Lower leg skin (tissue), 4 donors: Measurements from ENCODE around the gene RFX5. TPM values are rescaled to one million over a fixed set of nuclear protein-coding genes. Genes with fewer than 3 reads are reported as not detected.
A peak's percentile ranks its signal among the peaks of the same experiment; 100 is the strongest.
"Not testable (repeated sequence)": the region's sequence is repeated elsewhere in the genome, so short reads cannot be mapped to it uniquely, and the experiment has no call there.

Experiments used
- DNase-seq, 2 donors: peaks; one replicate each; pipeline ENCODE4 v3.0.0-alpha.2; 2019; ENCODE audit warnings: low spot score in 2 of 2
- H3K4me3 ChIP-seq: fragments of 200-600 bp; sonication (generic); 2 replicates; pipeline ENCODE4 v1.5.1; 2017; ENCODE audit warnings: mild to moderate bottlenecking, low read depth; ENCODE audit not compliant: poor library complexity, severe bottlenecking
- CTCF ChIP-seq, 3 donors: fragments of 450-650 bp; IDR thresholded peaks; one replicate each; pipeline ENCODE4 v1.5.1; 2016; ENCODE audit warnings: antibody characterized with exemption in 3 of 3, mild to moderate bottlenecking in 3 of 3, moderate library complexity in 2 of 3
- POLR2A ChIP-seq, 2 donors: fragments of 450-650 bp; IDR thresholded peaks; one replicate each; pipeline ENCODE4 v1.6.1; 2016 to 2017; ENCODE audit warnings: antibody characterized with exemption in 2 of 2, mild to moderate bottlenecking in 1 of 2, moderate library complexity in 1 of 2
- WGBS, 2 donors: methylation state at CpG; one replicate each; pipeline ENCODE4 v1.1.5; 2018; 5-methylcytosine and 5-hydroxymethylcytosine counted together
- intact Hi-C: fragments of 100-400 bp; cut with DNase I; formaldehyde crosslinking; loops from one replicate; pipeline ENCODE4 v1.15.0; 2023; ENCODE audit warnings: low total_unique reads
- total RNA-seq, 4 donors: library from RNA; depleted of rRNA; stranded (reverse); fragments of >200 nt; gene quantifications; one replicate each; pipeline ENCODE4 v1.1.0, GENCODE V29; 2016

RFX5 gene
- 10 to 100 TPM; 13.2 to 23.2 (median 16.7) TPM for total RNA-seq

GRCh38 chr1:151346769-151347522 lies at the start of gene RFX5:
Gene RFX5 (minus strand): TSS chr1:151347252. CDS start chr1:151346320, 932 bp downstream.
- peak; percentile 96 to 98 for DNase-seq
- WGBS, 2 donors, result 1% methylated on average over 38 of the region's 38 CpGs
- H3K4me3 ChIP-seq, result peak within 1 kb of the TSS; percentile 51
- intact Hi-C loops, result no loop called here
- TF ChIP-seq CTCF (IDR thresholded peaks at IDR 0.05), result no peak
- TF ChIP-seq POLR2A (IDR thresholded peaks at IDR 0.05), result no peak

DNA sequence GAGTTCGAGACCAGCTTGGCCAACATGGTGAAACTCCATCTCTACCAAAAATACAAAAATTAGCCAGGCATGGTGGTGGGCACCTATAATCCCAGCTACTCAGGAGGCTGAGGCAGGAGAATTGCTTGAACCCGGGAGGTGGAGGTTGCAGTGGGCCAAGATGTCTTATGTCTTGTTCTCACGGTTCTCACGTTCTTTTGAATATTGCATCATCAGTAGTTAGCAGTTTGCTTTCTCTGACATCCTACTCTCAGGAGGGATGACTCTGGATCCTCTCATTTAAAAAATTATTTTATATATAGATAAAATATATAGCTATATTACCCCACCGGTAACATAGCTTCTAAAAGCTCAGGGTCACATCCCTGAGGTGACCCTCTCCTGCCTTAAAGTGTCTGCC lies 49.2 kb upstream of the RFX5 start:
- DNase-seq, result peak in 1 of 2 donors; percentile 34
- intact Hi-C loops, result not testable (repeated sequence)

DNA sequence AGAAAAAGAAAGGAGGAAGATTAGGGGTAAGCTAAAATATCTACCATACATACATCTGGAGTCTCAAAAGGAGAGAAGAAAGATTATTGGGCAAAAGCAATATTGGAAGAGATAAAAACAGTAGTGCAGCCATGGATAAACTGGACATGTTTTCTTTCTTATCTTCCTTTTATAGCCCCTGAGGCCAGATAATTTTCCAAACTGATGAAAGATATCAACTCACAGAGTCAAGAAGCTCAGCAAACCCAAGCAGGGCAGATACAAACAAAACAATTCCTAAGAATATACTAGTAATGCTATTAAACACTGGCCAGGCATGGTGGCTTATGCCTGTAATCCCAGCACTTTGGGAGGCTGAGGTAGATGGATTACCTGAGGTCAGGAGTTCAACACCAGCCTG lies 46.5 kb upstream of the RFX5 start:
- H3K4me3 ChIP-seq, result no peak overlapping the region
- TF ChIP-seq POLR2A (IDR thresholded peaks at IDR 0.05), result no peak
- no peak for DNase-seq
- intact Hi-C loops, result no loop called here

More for the DNA sequence above, 49.2 kb upstream of the RFX5 start:
- WGBS, 2 donors, result 79 to 82% methylated on average over 5 of the region's 5 CpGs
- not testable (repeated sequence) for H3K4me3 ChIP-seq

DNA sequence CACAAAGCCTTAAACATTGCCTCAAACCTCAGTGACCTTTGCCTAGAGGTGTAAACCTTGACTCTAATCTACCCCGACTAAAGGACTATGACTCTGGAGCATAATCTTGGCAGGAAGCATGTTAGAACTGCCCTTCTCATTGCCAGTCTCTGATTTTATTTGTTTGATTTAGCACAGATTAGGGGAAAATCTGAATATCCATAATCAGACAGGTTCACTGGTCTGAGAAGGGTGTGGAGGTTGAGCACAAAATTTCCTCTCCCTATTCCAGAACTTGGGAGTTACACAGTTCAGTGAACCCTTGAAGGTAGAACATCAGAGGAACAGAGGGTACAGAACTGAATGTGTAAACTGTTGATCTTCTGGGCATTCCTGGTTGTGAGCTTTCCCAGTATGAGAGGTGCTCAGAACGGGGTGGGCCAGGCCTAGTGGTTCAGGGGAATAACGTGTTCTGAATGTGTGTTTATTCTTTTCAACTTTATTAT lies 44.1 kb upstream of the RFX5 start:
- no peak overlapping the region for H3K4me3 ChIP-seq
- no peak for TF ChIP-seq POLR2A (IDR thresholded peaks at IDR 0.05)
- TF ChIP-seq CTCF (IDR thresholded peaks at IDR 0.05), result no peak
- intact Hi-C loops, result no loop called here
- DNase-seq, result no peak
- WGBS, 2 donors, result 86 to 91% methylated on average over 3 of the region's 3 CpGs

- intact Hi-C loops, H3K4me3 ChIP-seq: not testable (repeated sequence)
- DNase-seq, result peak in 1 of 2 donors; percentile 62
- 93 to 96% methylated on average over 22 of the region's 22 CpGs for WGBS, 2 donors
Measured at GRCh38 chr1:151390221-151391078, 43.4 kb upstream of the RFX5 start.

GRCh38 chr1:151386002-151386401 lies 39.0 kb upstream of the RFX5 start:
- H3K4me3 ChIP-seq, result no peak overlapping the region
- intact Hi-C loops, result no loop called here
- DNase-seq, result no peak
- WGBS, 2 donors, result 86 to 95% methylated on average over 2 of the region's 2 CpGs
- no peak for TF ChIP-seq POLR2A (IDR thresholded peaks at IDR 0.05)
- no peak for TF ChIP-seq CTCF (IDR thresholded peaks at IDR 0.05)

DNA sequence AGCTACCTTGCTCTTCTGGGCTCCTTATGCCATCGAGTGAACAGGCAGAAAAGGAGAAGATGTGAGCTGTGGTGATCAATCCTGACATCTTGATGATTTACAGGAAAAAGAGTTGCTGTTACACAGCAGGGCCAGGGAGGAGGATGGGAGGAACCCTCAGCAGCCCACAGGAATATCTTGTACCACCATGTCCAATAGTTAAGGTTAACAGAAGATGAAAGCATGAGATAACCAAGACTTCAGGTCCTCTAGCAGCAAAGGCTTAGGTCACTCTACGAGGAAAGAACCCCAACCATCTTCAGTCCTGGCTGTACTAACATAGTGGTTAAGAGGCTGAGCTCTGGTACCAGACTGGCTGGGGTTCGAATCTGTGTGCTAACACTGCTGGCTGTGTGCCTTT lies 37.5 kb upstream of the RFX5 start:
- peak in 1 of 2 donors; percentile 20 for DNase-seq
- no peak for TF ChIP-seq POLR2A (IDR thresholded peaks at IDR 0.05)
- no peak for TF ChIP-seq CTCF (IDR thresholded peaks at IDR 0.05)
- WGBS, 2 donors, result 58 to 64% methylated on average over 3 of the region's 3 CpGs
- intact Hi-C loops, result no loop called here
- H3K4me3 ChIP-seq, result no peak overlapping the region
